Measurements from ENCODE around the gene NDUFS4.
"Not testable (repeated sequence)": the region's sequence is repeated elsewhere in the genome, so short reads cannot be mapped to it uniquely, and the experiment has no call there.

NDUFS4 gene

DNA sequence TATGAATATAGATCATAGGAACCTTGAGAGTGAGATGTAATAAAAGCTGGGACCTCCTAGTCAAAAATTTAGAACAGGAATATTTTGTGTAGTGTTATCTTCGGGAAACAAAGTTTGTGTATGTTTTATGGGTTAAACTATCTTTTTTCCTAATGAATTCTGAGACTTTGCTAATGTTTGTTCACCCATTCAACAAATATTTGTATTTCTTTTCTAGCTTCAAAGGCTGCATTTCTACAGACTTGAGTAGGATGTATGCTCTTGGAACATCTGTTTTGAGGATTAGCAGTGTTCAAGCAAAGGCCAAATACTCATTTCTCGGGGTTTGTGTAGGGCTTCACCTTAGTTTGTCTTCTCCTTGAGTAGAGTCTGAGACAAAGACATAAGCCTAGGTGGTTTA, 16.2 kb downstream of the NDUFS4 start:
- DNase-seq: no peak

DNA sequence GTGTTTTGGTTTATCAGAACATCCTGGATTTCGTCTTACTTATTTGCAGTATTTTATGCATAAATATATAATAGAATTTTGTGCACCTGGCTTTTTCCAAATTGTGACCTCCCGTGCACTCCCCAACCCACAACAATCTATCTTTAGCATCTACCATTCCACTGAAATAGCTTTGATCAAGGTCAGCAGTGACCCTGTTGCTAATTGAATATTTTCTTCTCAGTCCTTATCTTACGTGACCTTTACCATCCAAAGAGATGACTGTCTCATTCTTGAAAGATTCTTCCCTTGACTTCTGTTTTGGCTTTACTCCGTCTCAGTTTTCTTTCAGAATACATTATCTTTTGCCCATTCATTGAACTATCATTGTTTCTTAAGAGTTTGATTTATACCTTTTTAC, 18.4 kb downstream of the NDUFS4 start:
- DNase-seq: no peak

DNA sequence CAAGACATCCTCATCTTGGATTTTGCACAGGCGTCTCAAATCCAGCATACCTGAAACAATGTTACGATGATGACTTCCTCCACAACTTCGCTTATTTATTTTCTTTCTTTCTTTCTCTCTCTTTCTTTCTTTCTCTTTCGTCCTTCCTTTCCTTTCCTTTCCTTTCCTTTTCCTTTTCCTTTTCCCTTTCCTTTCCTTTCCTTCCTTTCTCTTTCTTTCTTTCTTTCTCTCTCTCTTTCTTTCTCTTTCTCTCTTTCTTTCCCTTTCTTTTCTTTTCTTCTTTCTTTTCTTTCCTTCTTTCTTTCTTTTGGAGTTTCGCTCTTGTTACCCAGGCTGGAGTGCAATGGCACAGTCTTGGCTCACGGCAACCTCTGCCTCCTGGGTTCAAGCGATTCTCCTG, 20.1 kb downstream of the NDUFS4 start:
- no peak for DNase-seq

DNA sequence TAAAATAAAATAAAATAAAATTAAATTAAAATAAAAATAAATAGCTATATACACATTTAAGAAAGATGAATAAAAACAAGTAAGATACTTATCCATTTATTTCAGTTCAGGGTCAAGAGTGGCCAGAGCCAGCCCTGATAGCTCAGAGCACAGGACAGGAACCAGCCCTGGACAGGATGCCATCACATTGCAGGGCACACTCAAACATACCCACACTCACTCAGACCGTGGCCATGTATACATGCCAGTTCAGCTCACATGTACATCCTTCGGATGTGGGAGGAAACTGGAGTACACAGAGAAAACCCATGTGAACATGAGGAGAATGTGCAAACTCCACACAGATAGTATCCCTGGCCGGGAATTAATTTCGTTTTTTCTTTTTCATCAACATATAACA, 21.8 kb downstream of the NDUFS4 start:
- no peak for DNase-seq

DNA sequence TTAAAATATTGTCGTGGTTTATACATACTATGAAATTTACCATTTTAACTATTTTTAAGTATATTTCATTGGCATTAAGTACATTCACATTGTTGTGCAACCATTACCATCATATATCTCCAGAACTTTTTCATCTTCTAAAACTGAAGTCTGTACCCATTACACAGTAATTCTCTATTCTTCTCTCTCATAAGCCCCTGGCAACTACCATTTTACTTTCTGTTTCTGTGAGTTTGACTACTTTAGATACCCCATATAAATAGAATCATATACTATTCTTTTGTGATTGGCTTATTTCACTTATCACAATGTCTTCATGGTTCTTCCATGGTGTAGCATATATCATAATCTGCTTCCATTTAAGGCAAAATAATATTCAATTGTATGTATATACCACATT, 30.3 kb downstream of the NDUFS4 start:
- DNase-seq: no peak

DNA sequence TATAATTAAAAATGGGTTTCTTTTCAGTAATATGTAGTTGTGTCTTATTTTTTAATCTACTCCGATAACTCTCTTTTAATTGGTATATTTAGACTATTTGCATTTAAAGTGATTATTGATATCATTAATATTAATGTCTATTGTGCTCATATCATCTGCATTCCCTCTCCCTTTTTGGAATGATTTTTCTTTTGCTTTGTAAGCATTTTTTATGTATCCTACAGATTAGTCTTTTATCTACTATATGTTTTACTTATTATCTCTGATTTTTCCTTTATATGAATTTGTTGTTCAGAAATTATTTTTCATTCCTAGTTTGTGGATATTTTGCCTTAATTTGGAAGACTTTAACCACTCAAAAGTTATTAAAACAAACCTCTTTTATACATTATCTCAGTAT, 34.0 kb downstream of the NDUFS4 start:
- DNase-seq: no peak

DNA sequence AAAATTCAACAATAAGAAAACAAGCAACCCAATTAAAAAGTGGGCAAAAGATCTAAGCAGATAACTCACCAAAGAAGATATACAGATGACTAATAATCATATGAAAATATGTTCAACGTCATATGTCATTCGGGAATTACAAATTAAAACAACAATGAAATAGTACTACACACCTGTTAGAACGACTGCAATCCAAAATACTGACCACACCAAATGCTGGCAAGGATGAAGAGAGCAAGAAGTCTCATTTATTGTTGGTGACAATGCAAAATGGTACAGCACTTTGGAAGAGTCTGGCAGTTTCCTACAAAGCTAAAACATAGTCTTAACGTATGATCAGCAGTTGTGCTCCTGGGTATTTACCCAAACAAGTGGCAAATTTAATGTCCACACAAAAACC, 37.5 kb downstream of the NDUFS4 start:
- DNase-seq: no peak

DNA sequence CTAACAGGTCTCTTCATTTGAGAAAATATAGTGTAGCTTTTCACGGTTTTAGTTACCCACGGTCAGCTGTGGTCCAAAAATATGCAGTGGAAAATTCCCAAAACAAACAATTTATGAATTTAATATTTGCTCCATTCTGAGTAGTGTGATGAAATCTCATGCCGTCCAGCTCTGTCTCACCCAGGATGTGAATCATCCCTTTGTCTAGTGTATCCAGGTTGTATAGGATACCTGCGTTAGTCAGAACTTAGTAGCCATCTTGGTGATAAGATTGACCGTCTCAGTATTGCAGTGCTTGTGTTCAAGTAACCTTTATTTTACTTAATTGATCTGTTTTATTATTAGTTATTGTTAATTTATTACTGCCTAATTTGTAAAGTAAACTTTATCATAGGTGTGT, 41.1 kb downstream of the NDUFS4 start:
- no peak for DNase-seq

DNA sequence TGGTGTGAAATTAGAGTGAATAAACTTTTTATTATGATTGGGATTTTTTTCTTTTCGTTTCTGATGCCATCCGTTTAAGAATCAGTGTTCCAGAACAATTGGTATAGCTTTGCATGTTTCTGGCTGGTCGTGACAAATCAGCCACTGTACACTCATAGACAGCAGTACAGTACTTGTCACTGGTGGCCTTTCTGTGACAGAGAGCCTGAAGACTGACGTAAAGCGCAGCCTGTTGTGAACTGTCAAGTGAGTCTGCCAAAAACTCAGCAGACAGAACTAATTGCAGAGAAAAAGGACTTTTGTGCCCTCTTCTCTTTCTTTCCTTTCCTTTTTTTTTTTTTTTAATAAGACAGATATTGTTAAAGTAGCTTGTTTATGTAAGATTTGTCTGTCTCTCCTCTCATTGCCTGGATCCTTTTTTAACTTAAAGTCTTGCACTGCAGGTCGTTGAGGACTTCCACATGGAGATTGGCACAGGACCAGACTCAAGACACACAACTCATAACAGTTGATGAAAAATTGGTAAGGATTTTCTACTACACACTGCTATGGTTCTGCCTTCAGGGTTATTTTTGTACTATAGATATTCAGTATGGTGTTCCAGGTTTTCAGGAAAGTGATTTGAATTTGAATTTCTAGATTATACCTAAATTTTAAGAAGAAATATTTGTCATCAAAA, 42.7 kb downstream of the NDUFS4 start:
- peak; percentile 49 for DNase-seq

DNA sequence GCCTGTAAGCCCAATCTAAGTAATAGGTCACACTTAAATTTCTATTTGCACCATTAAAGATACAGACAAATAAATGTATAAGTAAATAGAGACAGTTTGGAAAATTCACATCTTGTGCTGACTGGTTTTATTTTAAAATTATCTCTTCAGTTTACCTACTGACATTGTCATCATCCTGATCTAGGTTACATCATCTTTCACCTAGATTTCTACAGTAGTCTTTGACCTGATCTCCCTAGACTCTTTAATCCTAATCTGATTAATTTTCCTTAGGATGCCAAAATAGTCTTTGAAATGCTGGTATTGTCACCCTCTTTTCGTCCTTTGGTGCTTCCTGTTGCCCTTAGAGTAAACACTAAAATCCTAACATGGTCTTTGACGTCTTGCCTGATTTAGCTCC, 43.9 kb downstream of the NDUFS4 start:
- no peak for DNase-seq

DNA sequence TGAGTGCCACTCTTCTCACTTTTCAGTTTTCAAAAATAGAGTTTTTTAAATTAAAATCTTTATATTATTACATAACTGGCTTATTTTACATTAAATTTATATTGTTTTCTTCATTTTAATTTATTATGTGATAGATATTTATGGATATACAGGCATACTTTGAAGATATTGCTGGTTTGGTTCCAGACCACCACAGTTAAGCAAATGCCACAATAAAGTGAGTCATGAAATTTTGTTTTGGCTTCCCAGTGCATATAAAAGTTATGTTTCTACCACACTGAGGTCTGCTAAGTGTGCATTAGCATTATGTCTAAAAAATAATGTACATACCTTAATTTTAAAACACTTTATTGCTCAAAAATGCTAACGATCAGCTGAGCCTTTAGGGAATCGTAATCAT, 47.4 kb downstream of the NDUFS4 start:
- no peak for DNase-seq

DNA sequence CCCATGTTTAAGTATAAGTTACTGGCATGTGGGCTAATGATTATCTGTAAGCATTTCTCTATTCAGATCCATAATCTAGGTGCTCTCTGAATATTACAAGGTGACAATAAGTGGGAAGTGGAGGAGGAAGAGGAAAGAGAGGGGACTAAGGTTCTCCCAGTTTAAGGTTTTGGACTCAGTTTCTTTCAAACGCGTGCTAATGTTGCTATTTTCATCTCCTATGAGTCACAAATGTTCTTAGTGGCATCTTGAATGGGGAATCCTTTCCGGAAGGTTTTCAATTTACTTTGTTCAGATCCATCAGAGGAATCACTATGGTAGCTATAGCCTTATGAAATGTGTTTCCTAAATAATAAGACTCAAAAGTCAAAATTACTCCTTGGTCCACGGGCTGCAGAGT, 48.5 kb downstream of the NDUFS4 start:
- not testable (repeated sequence) for DNase-seq

DNA sequence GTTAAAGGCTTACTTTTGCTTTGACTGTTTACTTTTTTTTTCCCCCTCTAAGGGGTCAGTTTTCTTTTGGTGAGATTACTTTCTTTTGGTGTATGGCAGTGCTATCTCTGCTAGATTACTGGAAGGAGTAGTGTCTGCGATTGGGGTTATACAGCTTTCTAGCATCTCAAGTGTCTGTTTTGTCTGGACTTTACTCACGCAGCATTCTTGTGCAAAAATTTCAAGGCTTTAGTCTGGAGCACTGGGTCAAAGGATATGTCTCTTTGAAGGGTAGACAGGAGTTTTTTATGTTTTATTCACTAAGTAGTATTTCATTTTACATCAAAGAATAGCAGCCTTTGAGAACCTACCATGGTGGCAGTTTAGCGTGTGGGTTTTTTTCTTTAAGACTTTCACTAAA, 52.6 kb downstream of the NDUFS4 start:
- no peak for DNase-seq

DNA sequence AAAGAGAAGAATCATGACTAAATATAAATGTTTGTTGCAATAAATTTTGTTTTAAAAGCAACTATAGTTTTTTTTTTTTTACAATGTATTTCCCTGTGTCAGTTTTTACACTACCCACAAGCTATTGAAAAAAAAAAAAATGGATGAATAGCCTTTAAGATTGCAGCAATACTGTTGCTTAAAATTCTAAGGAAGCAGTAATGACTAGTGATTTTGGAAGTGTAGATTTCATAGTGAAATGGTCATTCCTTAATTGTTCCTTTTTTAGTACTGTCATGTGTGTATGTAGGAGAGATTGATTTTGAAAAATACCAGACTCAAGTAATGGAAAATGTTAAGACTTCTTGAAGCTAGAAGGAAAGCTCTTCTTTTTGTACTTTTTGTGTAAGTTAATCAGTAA, 53.1 kb downstream of the NDUFS4 start:
- no peak for DNase-seq

DNA sequence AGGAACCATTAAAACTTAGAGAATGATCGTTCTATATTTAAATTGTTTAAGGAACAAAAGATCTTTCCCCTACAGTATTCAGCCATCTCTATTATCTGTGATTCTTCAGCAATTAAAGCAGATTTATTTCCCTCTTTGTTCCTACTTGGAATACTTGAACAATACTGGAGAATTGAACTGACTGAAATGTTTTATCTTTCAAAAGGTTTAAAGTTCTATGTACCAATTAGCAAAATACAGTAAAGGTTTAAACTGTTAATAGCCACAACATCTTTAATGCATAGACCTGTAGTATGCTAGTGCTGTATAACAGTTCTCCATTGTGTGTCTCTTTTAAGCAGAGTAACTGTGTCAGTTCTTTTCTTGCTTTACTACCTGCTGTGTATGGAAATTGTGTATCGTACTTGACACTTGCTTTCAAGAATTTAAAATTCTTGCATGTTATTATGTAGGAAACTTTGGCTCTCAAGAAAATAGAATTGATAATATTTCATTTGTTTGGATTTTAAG, 54.0 kb downstream of the NDUFS4 start:
- DNase-seq: no peak

DNA sequence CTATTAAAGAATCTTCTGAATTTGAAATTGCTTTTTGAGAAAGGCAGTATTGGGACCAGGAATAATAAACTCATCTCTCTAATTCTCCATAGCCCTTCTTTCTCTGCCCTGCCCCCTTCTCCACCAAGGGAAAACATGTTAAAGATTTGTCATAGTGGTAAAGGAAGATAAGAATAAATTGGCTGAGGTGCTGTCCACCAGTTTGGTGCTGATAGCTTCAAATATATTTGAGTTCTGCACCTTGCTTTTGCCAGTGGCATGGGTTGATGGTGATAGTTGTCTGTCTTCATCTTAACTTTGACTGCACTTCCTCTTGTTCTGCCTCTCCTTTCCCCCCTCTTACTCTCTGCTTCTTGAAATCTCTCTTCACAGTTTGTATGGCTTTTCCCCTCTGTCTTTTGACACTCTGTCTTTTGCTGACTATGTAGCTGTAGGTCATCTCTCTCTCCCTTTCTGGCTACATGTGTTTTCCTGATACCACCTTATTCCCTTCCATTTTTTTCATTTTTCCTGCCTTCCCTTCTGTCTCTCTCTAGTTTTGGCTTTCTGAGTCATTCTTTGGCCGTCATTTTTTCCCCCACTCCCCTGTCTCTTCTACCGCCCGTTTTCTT, 56.6 kb downstream of the NDUFS4 start:
- DNase-seq: no peak

DNA sequence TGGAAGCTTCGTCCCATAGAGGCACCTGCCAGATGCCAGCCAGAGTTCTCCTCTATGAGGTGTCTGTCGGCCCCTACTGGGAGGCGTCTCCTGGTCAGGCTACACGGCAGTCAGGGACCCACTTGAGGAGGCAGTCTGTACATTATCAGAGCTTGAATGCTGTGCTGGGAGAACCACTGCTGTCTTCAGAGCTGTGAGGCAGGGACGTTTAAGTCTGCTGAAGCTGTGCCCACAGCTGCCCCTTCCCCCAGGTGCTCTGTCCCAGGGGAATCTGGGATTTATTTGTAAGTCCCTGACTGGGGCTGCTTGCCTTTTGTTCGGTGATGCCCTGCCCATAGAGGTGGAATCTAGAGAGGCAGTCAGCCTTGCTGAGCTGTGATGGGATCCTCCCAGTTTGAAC, 70.8 kb downstream of the NDUFS4 start:
- DNase-seq: no peak

DNA sequence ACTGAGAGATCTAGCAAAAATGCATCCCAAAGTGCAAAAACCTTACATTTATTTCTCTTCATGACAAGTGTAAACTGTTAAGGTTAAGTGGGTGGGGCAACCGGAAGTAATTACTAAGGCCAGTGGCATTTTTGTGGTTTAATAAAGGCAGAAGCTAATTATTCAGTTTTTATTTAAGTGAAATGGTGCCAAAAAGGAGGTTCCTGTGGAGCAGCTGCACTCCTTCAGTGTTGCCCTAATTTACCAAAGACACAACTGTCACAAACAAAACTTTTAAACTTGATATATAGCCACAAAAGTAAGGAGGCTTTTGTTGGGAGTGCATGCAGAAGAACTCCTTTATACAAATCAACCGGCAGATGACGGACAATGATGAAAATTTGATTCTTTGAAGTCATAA, 81.6 kb downstream of the NDUFS4 start:
- DNase-seq: no peak

DNA sequence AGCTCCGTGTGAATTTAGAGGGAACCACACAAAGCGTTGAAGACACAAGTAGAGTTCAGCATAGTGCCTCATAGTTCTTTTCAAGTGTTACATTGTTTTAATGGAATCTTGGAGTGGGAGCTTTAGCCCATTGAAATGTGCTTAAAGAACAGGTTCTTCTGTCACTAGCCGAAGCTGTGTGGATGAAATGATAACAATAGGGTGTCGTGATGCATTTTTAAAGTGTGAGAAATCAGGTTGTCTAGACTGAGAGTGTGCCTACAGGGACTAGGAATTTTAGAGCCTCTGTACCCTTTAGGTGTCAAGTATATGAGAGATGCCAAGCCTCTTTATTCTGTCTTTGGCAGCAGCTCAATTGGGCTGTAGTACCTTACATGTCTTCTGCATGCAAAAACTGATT, 83.0 kb downstream of the NDUFS4 start:
- DNase-seq: no peak

DNA sequence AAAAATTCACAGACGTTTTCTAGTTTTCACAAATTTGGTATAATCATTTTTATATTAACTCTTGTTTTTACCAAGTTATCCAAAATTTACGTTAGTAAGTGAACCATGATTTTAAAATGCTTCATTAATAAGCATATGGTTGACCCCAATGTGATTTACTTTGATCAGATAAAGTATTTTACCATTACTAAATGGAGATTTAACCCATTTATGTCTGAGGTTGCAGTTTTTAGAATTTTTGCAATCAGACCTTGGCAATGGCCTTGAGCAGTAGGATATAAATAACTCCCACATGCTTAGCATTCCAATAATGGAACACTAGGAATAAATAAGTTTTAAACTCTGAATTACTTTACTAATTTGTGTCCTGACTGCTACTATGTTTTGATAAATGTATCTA, 84.6 kb downstream of the NDUFS4 start:
- no peak for DNase-seq

DNA sequence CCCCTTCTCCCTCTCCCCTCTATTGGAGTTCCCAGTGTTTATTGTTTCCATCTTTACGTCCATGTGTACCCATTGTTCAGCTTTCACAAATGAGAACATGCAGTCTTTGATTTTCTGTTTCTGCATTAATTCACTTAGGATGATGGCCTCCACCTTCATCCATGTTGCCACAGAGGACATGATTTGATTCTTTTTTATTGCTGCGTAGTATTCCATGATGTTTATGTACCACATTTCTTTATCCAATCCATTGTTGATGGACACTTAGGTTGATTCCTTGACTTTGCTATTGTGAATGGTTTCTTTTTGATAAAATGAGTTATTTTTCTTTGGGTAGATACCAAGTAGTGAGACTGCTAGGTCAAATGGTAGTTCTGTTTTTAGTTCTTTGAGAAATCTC, 88.9 kb downstream of the NDUFS4 start:
- DNase-seq: no peak

DNA sequence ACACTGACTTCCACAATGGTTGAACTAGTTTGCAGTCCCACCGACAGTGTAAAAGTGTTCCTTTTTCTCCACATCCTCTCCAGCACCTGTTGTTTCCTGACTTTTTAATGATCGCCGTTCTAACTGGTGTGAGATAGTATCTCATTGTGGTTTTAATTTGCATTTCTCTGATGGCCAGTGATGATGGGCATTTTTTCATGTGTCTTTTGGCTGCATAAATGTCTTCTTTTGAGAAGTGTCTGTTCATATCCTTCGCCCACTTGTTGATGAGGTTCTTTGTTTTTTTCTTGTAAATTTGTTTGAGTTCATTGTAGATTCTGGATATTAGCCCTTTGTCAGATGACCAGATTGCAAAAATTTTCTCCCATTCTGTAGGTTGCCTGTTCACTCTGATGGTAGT, 100.1 kb downstream of the NDUFS4 start:
- not testable (repeated sequence) for DNase-seq

DNA sequence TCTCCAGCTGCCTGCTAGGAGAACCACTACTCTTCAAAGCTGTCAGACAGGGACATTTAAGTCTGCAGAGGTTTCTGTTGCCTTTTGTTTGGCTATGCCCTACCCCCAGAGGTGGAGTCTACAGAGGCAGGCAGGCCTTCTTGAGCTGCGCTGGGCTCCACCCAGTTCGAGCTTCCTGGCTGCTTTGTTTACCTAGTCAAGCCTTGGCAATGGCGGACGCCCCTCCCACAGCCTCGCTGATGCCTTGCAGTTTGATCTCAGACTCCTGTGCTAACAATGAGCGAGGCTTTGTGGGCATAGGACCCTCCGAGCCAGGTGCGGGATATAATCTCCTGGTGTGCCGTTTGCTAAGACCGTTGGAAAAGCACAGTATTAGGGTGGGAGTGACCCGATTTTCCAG, 104.9 kb downstream of the NDUFS4 start:
- not testable (repeated sequence) for DNase-seq

DNA sequence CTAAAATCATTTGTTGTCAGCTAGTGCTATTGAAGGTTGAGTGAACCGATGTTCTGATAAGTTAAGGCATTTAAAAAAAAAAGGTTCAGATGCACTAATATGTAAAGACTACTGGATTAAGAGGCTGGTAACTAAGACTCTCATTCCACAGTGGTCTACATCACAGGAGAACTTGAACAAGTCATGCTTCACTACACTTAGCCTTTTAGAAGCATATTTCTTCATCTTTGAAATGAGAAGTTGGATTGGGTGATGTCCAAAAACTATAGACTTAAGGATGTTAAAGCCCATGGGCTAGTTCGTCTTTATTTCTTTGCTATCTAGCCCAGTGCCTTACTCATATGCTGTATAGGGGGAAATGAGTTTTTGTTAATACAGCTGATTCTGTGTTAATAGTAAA, 107.2 kb downstream of the NDUFS4 start:
- DNase-seq: no peak

DNA sequence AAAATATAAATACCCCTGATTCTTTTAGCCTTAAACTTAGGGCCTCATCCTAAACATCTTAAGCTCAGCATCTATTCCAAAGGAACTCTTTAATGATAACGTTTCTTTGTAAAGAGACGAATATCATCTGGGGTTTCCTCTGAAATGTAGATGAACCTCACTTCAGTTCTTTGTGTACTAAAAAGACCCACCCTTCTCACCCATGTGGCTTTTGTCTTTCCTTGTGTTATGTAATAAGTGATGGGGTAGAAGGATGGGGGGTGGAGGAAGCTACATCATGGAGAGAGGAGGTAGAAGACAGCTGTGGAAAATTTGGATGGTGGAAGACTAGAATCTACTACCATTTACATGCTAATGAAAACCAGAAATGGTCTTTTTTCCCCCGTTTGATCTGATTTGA, 111.0 kb downstream of the NDUFS4 start:
- DNase-seq: no peak
